Uterus (tissue), 4 donors: Measurements from ENCODE around the gene VSTM2L. TPM values are rescaled to one million over a fixed set of nuclear protein-coding genes. Genes with fewer than 3 reads are reported as not detected.

Experiments
- DNase-seq, 2 donors: peaks; one replicate each; pipeline ENCODE4 v3.0.0-alpha.2; 2019 to 2020
- H3K27ac ChIP-seq, 2 donors: fragments of 200-600 bp; sonication (generic); 1 replicate in 1 of 2; 2 replicates in 1 of 2; pipeline ENCODE4 v1.5.1; 2016 to 2018
- H3K27me3 ChIP-seq, 2 donors: fragments of 200-600 bp; sonication (generic); one replicate each; pipeline ENCODE4 v1.5.1; 2018 to 2019; ENCODE audit warnings: control low read depth in 1 of 2
- H3K36me3 ChIP-seq, 2 donors: fragments of 200-600 bp; sonication (generic); one replicate each; pipeline ENCODE4 v1.5.1; 2019; ENCODE audit warnings: control low read depth in 1 of 2
- H3K4me1 ChIP-seq, 2 donors: fragments of 200-600 bp; sonication (generic); one replicate each; pipeline ENCODE4 v1.5.1; 2018 to 2019; ENCODE audit warnings: control low read depth in 1 of 2
- H3K4me3 ChIP-seq, 2 donors: fragments of 200-600 bp; sonication (generic); 1 replicate in 1 of 2; 2 replicates in 1 of 2; pipeline ENCODE4 v1.5.1; 2018 to 2019; ENCODE audit warnings: mild to moderate bottlenecking in 1 of 2
- H3K9me3 ChIP-seq, 2 donors: fragments of 200-600 bp; sonication (generic); one replicate each; pipeline ENCODE4 v1.5.1; 2019; ENCODE audit warnings: control low read depth in 1 of 2
- POLR2A ChIP-seq, 2 donors: fragments of 450-650 bp; IDR thresholded peaks; one replicate each; pipeline ENCODE4 v1.6.1; 2016; ENCODE audit warnings: antibody characterized with exemption in 2 of 2, mild to moderate bottlenecking in 1 of 2, moderate library complexity in 1 of 2
- intact Hi-C: fragments of 100-400 bp; cut with DNase I; formaldehyde crosslinking; loops from one replicate; pipeline ENCODE4 v1.15.1; 2023; ENCODE audit warnings: low total_unique reads
- total RNA-seq, 4 donors: library from RNA; depleted of rRNA in 3 of 4; stranded (reverse); fragments of >200 nt in 3 of 4; gene quantifications; one replicate each; pipeline versions ENCODE4 v1.1.0 to v1.2.4, GENCODE V29; 2014 to 2023
- TF ChIP-seq, protein P1 (sequence below), 4 experiments: fragments of 200-600 bp in 2 of 4; fragments of 450-650 bp in 2 of 4; sonication (generic) in 2 of 4; IDR thresholded peaks; one replicate each; pipeline ENCODE4 v1.5.1; 2016 to 2019; ENCODE audit warnings: antibody characterized with exemption in 4 of 4, mild to moderate bottlenecking in 2 of 4, moderate library complexity in 1 of 4
- donor health status: DM: yes; HTN: yes; CAD: no.

Gene VSTM2L
- total RNA-seq, 4 donors from 2014 or later = 0.29 to 5.7 (median 0.73) TPM

DNA sequence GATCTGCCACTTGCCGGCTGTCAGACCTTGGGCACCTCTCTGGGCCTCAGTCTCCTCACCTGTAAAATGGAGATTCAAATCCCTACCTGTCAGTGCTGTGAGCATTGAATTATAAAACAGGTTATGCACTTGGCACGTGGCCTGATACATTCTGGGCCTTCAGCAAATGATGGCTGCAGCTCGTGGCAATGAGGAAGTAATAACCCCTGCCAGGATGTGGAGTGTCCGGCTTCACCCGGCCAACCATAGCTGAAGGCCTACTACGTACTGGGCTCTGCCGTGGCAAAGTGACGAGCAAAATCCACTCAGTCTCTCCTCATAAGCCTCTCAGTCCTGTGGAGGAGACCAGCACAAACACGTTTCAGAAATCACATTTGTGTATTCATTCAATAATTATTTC is 10.9 kb upstream of the VSTM2L start:
- H3K36me3 ChIP-seq = no peaks in the 10 kb centered on the region
- DNase-seq = no peak
- intact Hi-C loops = no loop called here
- H3K4me1 ChIP-seq = no peaks in the 10 kb centered on the region
- TF ChIP-seq, protein P1, sequence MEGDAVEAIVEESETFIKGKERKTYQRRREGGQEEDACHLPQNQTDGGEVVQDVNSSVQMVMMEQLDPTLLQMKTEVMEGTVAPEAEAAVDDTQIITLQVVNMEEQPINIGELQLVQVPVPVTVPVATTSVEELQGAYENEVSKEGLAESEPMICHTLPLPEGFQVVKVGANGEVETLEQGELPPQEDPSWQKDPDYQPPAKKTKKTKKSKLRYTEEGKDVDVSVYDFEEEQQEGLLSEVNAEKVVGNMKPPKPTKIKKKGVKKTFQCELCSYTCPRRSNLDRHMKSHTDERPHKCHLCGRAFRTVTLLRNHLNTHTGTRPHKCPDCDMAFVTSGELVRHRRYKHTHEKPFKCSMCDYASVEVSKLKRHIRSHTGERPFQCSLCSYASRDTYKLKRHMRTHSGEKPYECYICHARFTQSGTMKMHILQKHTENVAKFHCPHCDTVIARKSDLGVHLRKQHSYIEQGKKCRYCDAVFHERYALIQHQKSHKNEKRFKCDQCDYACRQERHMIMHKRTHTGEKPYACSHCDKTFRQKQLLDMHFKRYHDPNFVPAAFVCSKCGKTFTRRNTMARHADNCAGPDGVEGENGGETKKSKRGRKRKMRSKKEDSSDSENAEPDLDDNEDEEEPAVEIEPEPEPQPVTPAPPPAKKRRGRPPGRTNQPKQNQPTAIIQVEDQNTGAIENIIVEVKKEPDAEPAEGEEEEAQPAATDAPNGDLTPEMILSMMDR (IDR thresholded peaks at IDR 0.05) = no peak
- no peak for TF ChIP-seq POLR2A (IDR thresholded peaks at IDR 0.05)
- no peaks in the 10 kb centered on the region for H3K9me3 ChIP-seq
- no peaks in the 10 kb centered on the region for H3K27me3 ChIP-seq
- no peak overlapping the region for H3K27ac ChIP-seq
- H3K4me3 ChIP-seq = no peak overlapping the region

DNA sequence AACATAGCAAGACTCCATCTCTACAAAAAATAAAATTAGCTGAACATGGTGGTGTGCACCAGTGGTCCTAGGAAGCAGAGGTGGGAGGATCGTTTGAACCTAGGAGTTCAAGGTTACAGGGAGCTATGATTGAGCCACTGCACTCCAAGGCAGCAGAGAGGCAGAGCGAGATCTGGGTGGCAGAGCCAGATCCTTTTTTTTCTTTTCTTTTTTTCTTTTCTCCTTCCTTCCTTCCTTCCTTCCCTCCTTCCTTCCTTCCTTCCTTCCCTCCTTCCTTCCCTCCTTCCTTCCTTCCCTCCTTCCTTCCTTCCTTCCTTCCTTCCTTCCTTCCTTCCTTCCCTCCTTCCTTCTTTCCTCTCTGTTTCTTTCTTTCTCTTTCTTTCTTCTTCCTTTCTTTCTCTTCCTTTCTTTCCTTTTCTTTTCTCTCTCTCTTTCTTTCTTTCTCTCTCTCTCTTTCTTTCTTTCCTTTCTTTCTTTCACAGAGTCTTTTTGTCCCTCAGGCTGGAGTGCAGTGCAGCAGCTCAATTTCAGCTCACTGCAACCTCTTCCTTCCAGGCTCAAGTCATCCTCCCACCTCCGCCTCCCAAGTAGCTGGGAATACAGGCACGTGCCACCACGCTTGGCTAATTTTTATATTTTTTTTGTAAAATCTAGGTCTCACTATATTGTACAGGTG is 9.2 kb upstream of the VSTM2L start:
- H3K27me3 ChIP-seq = no peaks in the 10 kb centered on the region
- H3K36me3 ChIP-seq = no peaks in the 10 kb centered on the region
- H3K4me1 ChIP-seq = no peaks in the 10 kb centered on the region
- H3K4me3 ChIP-seq = no peak overlapping the region
- DNase-seq = no peak
- TF ChIP-seq, protein P1 (IDR thresholded peaks at IDR 0.05) = no peak
- no peak for TF ChIP-seq POLR2A (IDR thresholded peaks at IDR 0.05)
- H3K9me3 ChIP-seq = no peaks in the 10 kb centered on the region
- H3K27ac ChIP-seq = no peak overlapping the region
- intact Hi-C loops = no loop called here

DNA sequence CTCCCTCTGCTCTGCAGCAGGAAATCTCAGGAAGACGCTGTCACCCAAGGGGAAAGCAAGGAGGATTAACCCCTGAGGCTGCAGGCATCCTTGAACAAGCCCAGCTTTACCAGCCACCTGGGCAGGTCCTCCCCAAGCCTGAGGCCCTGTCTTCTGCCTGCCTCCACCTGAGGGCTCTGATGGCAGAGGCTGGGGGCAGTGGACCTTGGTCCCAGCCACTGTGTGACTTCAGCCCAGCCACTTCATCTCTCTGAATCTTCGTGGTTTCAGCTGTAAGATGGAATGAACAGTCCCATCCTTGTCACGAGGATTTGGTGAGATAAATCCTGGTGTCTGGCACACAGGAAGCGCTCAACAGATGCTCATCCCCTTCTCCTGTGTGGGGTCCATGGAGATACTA is 8.5 kb upstream of the VSTM2L start:
- Histone ChIP-seq H3K27ac (no peak overlapping the region), H3K4me1 (no peaks in the 10 kb centered on the region), H3K9me3 (no peaks in the 10 kb centered on the region), H3K36me3 (no peaks in the 10 kb centered on the region), H3K4me3 (no peak overlapping the region), H3K27me3 (no peaks in the 10 kb centered on the region)
- TF ChIP-seq, protein P1 (IDR thresholded peaks at IDR 0.05) = no peak
- TF ChIP-seq POLR2A (IDR thresholded peaks at IDR 0.05) = no peak
- intact Hi-C loops = no loop called here
- DNase-seq = no peak

GRCh38 chr20:37895166-37895565 is 7.8 kb upstream of the VSTM2L start:
- Histone ChIP-seq H3K36me3 (no peaks in the 10 kb centered on the region), H3K4me1 (no peaks in the 10 kb centered on the region), H3K4me3 (no peak overlapping the region), H3K27me3 (no peaks in the 10 kb centered on the region), H3K27ac (no peak overlapping the region), H3K9me3 (no peaks in the 10 kb centered on the region)
- TF ChIP-seq, protein P1 (IDR thresholded peaks at IDR 0.05) = no peak
- no peak for TF ChIP-seq POLR2A (IDR thresholded peaks at IDR 0.05)
- no peak for DNase-seq
- intact Hi-C loops = no loop called here

- H3K27me3 ChIP-seq = peaks cover 0 to 3% of the 10 kb centered on the region in 2 donors
- no peaks in the 10 kb centered on the region for H3K4me1 ChIP-seq
- H3K27ac ChIP-seq = no peak overlapping the region
- no peak for DNase-seq
- no peaks in the 10 kb centered on the region for H3K9me3 ChIP-seq
- TF ChIP-seq POLR2A (IDR thresholded peaks at IDR 0.05) = no peak
- TF ChIP-seq, protein P1 (IDR thresholded peaks at IDR 0.05) = no peak
- H3K36me3 ChIP-seq = no peaks in the 10 kb centered on the region
- intact Hi-C loops = no loop called here
- no peak overlapping the region for H3K4me3 ChIP-seq
These were observed 5.9 kb upstream of the VSTM2L start for GRCh38 chr20:37896932-37897548.
